ENCODE results near the gene AFAP1. TPM values are rescaled to one million over a fixed set of nuclear protein-coding genes. Genes with fewer than 3 reads are reported as not detected.

AFAP1 gene
- total RNA-seq, 2 donors from 2014 or later: 29.7 to 43.9 TPM

DNA sequence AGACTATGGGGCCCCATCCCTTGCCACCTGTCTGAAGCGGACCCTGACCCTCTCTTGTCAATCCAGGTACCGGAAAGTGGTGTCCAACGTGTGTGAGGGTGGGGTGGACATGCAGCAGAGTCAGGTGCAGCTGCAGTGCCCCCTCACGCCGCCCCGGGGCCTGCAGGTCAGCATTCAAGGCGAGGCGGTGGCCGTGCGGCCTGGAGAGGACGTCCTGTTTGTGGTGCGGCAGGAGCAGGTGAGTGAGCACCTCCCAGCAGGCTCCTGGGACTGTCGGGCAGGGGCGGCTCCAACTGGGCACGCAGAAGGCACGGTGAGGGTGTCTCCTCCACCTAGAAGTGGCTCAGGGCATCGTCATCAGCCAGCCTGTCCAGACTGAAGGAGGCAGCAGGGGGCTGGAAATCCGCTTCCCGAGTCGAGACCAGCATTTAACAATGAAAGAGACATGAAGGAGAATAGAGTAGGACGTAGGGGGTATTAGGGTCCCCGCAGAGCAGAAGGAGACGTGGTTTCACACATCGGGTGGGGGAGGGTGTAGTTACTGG is 221.6 kb downstream of the AFAP1 start:
- intact Hi-C loops (cut with DNase I): loop anchor here (2.0 kb wide), 1 partner anchor 525 kb away; the partner anchor contains the start of gene SORCS2
- Histone ChIP-seq H3K36me3 (no peaks in the 10 kb centered on the region), H3K4me3 (no peak overlapping the region), H3K27me3 (no peaks in the 10 kb centered on the region), H3K4me1 (no peaks in the 10 kb centered on the region), H3K9ac (ENCODE audit: low read depth in 2 of 2, low read length in 2 of 2) (no peak overlapping the region), H3K27ac (no peak overlapping the region), H3K9me3 (no peaks in the 10 kb centered on the region)
- no peak for TF ChIP-seq CTCF (IDR thresholded peaks at IDR 0.05)
- DNase-seq: no peak

GRCh38 chr4:7717161-7717560 is 222.5 kb downstream of the AFAP1 start:
- intact Hi-C loops (cut with DNase I): no loop called here
- Histone ChIP-seq H3K4me3 (no peak overlapping the region), H3K27ac (no peak overlapping the region), H3K27me3 (no peaks in the 10 kb centered on the region), H3K36me3 (no peaks in the 10 kb centered on the region), H3K4me1 (no peaks in the 10 kb centered on the region), H3K9ac (ENCODE audit: low read depth in 2 of 2, low read length in 2 of 2) (no peak overlapping the region), H3K9me3 (no peaks in the 10 kb centered on the region)
- no peak for DNase-seq
- TF ChIP-seq CTCF (IDR thresholded peaks at IDR 0.05): no peak

DNA sequence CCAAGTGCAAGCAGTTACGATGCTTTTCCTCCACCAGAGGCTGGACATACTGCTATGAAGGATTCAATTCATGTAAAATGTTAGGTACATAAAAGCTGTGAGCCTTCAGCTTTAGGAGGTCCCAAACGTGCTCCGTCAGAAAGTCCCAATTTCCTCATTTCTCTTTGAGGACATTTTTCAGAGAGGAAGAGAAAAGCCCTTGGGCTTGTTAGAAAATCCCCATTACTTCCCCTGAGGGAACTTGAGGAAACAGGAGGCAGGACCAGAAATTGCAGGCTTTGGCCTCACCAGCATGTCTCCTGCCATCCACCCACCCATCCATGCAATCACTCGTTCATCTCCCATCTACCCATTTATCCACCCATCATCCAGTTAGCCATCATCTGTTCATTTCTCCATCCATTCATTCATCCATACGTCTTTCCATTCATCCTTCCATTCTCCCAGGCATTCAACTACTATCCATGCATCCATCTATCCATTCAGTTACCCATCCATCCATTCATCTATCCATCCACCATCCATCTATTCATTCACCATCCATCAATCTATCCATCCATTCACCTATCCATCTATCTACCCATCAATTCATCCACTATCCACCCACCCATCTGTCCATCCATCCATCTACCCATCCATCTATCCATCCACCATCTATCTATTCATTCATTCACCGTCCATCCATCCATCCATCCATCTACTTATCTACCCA is 223.5 kb downstream of the AFAP1 start:
- H3K4me1 ChIP-seq: no peaks in the 10 kb centered on the region
- no peak overlapping the region for H3K9ac ChIP-seq (ENCODE audit: low read depth in 2 of 2, low read length in 2 of 2)
- no peak for TF ChIP-seq CTCF (IDR thresholded peaks at IDR 0.05)
- no peaks in the 10 kb centered on the region for H3K27me3 ChIP-seq
- intact Hi-C loops (cut with DNase I): no loop called here
- H3K4me3 ChIP-seq: no peak overlapping the region
- no peak overlapping the region for H3K27ac ChIP-seq
- DNase-seq: no peak
- no peaks in the 10 kb centered on the region for H3K9me3 ChIP-seq
- H3K36me3 ChIP-seq: no peaks in the 10 kb centered on the region

DNA sequence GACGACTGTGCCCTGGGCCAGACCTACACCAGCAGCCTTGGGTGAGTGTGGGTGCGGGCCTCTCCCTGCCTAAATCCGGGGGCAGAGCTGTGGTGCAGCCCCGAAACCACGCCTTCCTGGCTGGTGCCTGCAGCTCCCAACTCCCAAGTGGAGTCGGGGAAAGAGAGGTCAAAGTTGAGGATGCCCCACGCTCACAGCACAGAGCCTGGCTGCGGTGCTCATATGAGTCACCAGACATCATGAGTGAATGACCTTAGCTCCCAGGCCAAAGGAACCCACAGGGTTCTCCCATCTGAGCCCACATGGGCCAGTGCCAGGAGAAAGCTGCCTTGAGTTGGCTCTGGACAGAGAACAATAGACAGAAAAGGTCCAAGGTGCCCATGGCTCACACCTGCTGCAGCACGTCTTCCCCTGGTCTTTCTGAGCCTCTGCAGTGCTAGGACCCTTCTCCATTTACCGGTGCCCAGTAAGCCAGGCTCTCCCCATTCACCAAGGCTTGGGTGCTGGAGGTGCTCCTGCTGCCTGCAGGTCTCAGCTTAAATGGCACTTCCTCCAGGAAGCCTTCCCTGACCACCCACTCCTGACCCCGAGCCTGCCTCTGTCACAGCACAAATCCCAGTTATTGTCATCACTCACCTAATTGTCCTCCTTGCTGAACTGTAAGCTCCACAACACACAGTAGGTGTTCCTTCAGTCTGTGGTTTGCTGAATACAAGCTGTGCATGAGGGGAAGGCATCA is 224.2 kb downstream of the AFAP1 start:
- intact Hi-C loops (cut with DNase I): no loop called here
- no peak for DNase-seq

DNA sequence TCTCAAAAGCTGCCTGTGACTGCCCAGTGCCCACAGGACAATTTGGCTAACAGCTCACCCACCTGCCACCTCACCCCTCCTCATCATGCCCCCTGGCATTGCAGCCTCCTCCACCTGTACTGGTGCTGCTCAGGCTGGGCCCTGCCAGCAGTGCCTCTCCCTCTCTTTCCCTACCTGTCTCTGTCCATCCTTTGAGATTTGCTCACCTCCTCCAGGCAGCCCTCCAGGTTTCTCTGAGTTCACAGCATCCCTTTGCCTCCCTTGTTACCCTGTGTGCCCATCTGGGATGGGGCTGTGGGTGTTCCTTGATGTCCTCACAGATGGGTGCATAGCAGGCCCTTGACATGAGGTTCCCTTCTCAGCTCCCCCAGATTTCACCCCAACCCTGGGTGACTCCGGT is 224.9 kb downstream of the AFAP1 start:
- intact Hi-C loops (cut with DNase I): no loop called here
- no peak for DNase-seq

More for the DNA sequence above, 224.2 kb downstream of the AFAP1 start:
- H3K4me3 ChIP-seq: no peak overlapping the region
- H3K27ac ChIP-seq: no peak overlapping the region
- no peak overlapping the region for H3K9ac ChIP-seq (ENCODE audit: low read depth in 2 of 2, low read length in 2 of 2)
- no peaks in the 10 kb centered on the region for H3K9me3 ChIP-seq
- no peak for TF ChIP-seq CTCF (IDR thresholded peaks at IDR 0.05)
- no peaks in the 10 kb centered on the region for H3K27me3 ChIP-seq
- no peaks in the 10 kb centered on the region for H3K36me3 ChIP-seq
- H3K4me1 ChIP-seq: no peaks in the 10 kb centered on the region

More for the DNA sequence above, 224.9 kb downstream of the AFAP1 start:
- no peak for TF ChIP-seq CTCF (IDR thresholded peaks at IDR 0.05)
- no peaks in the 10 kb centered on the region for H3K27me3 ChIP-seq
- H3K4me1 ChIP-seq: no peaks in the 10 kb centered on the region
- no peak overlapping the region for H3K27ac ChIP-seq
- no peaks in the 10 kb centered on the region for H3K9me3 ChIP-seq
- H3K9ac ChIP-seq (ENCODE audit: low read depth in 2 of 2, low read length in 2 of 2): no peak overlapping the region
- H3K4me3 ChIP-seq: no peak overlapping the region
- H3K36me3 ChIP-seq: no peaks in the 10 kb centered on the region

Measured in colonic mucosa (tissue), 4 donors.